Lung (tissue), 12 donors: ENCODE data around the gene TRAPPC2. TPM values are rescaled to one million over a fixed set of nuclear protein-coding genes. Genes with fewer than 3 reads are reported as not detected.
"Not testable (repeated sequence)": the region's sequence is repeated elsewhere in the genome, so short reads cannot be mapped to it uniquely, and the experiment has no call there.

Experiments
- ATAC-seq: fragments of 200-7000 bp; cut with Tn5 transposase; one replicate; pipeline ENCODE4 v1.9.1; 2020; ENCODE audit warnings: moderate number of reproducible peaks; ENCODE audit not compliant: insufficient read depth, low FRiP score
- DNase-seq, 3 donors: peaks; one replicate each; pipeline ENCODE4 v3.0.0-alpha.2; 2013 to 2017
- H3K27ac ChIP-seq, 2 donors: one replicate each; pipeline ENCODE4 v1.5.1; 2013; ENCODE audit warnings: mild to moderate bottlenecking in 2 of 2, moderate library complexity in 2 of 2, control low read depth in 1 of 2, inconsistent platforms in 1 of 2, low read depth in 1 of 2, low read length in 1 of 2
- H3K27me3 ChIP-seq, 3 donors: one replicate each; pipeline ENCODE4 v1.5.1; 2013; ENCODE audit warnings: low read length in 2 of 3; ENCODE audit not compliant: control insufficient read depth in 3 of 3, insufficient read depth in 3 of 3
- H3K36me3 ChIP-seq, 4 donors: one replicate each; pipeline ENCODE4 v1.5.1; 2013; ENCODE audit warnings: low read length in 4 of 4, mild to moderate bottlenecking in 1 of 4, moderate library complexity in 1 of 4; ENCODE audit not compliant: control insufficient read depth in 4 of 4, insufficient read depth in 4 of 4
- H3K4me1 ChIP-seq, 5 donors: one replicate each; pipeline ENCODE4 v1.5.1; 2013; ENCODE audit warnings: low read length in 5 of 5, mild to moderate bottlenecking in 2 of 5, moderate library complexity in 1 of 5; ENCODE audit not compliant: control insufficient read depth in 5 of 5, insufficient read depth in 5 of 5
- H3K4me3 ChIP-seq: one replicate; pipeline ENCODE4 v1.5.1; 2013; ENCODE audit warnings: mild to moderate bottlenecking, control low read depth, moderate library complexity
- H3K9ac ChIP-seq, 2 donors: one replicate each; pipeline ENCODE4 v1.5.1; 2013; ENCODE audit warnings: low read length in 2 of 2, control low read depth in 1 of 2; ENCODE audit not compliant: insufficient read depth in 1 of 2
- H3K9me3 ChIP-seq, 4 donors: one replicate each; pipeline ENCODE4 v1.5.1; 2013; ENCODE audit warnings: low read length in 3 of 4, mild to moderate bottlenecking in 1 of 4, moderate library complexity in 1 of 4; ENCODE audit not compliant: control insufficient read depth in 4 of 4, insufficient read depth in 3 of 4
- CTCF ChIP-seq: IDR thresholded peaks from 2 replicates; pipeline ENCODE4 v1.5.1; 2012; ENCODE audit warnings: mild to moderate bottlenecking; ENCODE audit errors: control extremely low read depth, extremely low read depth
- WGBS, 2 donors: extraction: QIAGEN DNeasy Blood & Tissue Kit; methylation state at CpG; one replicate each; pipeline ENCODE4 v1.1.7; 2013; 5-methylcytosine and 5-hydroxymethylcytosine counted together
- polyA plus RNA-seq, 2 donors: library from polyadenylated mRNA; stranded (reverse); fragments of 200-250 nt; gene quantifications; one replicate each; pipeline ENCODE4 v1.2.1, GENCODE V29; 2013
- total RNA-seq, 2 donors: library from RNA; depleted of rRNA in 1 of 2; stranded (reverse); fragments of >200 nt in 1 of 2; gene quantifications; one replicate each; pipeline ENCODE4 v1.2.1, GENCODE V29; 2014 to 2021
- donor health status: control.
- donor health status: control.
- donor health status: Bipolar disorder and iron deficiency.
- donor health status: healthy.
- donor health status: DM: yes; HTN: yes; CAD: no.

Gene TRAPPC2
- total and polyA plus RNA-seq, 4 donors, result 4.7 to 32.6 (median 10.5) TPM

- TF ChIP-seq CTCF, result no peak
- DNase-seq (no peak), ATAC-seq (no peak)
- WGBS, 2 donors, result 81 to 94% methylated on average over 5 of the region's 5 CpGs
- H3K4me1 ChIP-seq, result no peaks in the 10 kb centered on the region
- H3K27ac ChIP-seq, result no peak overlapping the region
- H3K36me3 ChIP-seq, result peaks cover 0 to 4% (median 0%) of the 10 kb centered on the region in 4 donors
- H3K27me3 ChIP-seq, result peaks cover 2 to 24% (median 9%) of the 10 kb centered on the region in 3 donors
- H3K9ac ChIP-seq, result no peak overlapping the region
- H3K4me3 ChIP-seq, result no peak overlapping the region
- H3K9me3 ChIP-seq, result peaks cover 0 to 1% (median 0%) of the 10 kb centered on the region in 4 donors
These were observed 64.2 kb downstream of the TRAPPC2 start for GRCh38 chrX:13670197-13670596.

- DNase-seq, H3K9me3 ChIP-seq, ATAC-seq, H3K36me3 ChIP-seq, H3K4me1 ChIP-seq, H3K9ac ChIP-seq, H3K4me3 ChIP-seq: not testable (repeated sequence)
- Histone ChIP-seq H3K27ac (peak overlapping the region in 1 of 2 donors; percentile 45), H3K27me3 (peaks cover 2 to 24% (median 12%) of the 10 kb centered on the region in 3 donors)
- WGBS, 2 donors, result 94 to 97% methylated on average over 8 of the region's 8 CpGs
These were observed 64.7 kb downstream of the TRAPPC2 start for GRCh38 chrX:13669755-13670154.

- Histone ChIP-seq H3K36me3 (peaks cover 0 to 4% (median 0%) of the 10 kb centered on the region in 4 donors), H3K27ac (peak overlapping the region in 1 of 2 donors; percentile 45), H3K27me3 (peaks cover 2 to 27% (median 17%) of the 10 kb centered on the region in 3 donors), H3K4me3 (no peak overlapping the region), H3K9ac (no peak overlapping the region), H3K9me3 (peaks cover 0 to 1% (median 0%) of the 10 kb centered on the region in 4 donors), H3K4me1 (peaks cover 0 to 5% (median 0%) of the 10 kb centered on the region in 5 donors)
- ATAC-seq, result peak; percentile 34
- DNase-seq, result peak; percentile 53 to 83 (median 57)
- TF ChIP-seq CTCF, result no peak
- 22 to 35% methylated on average over 9 of the region's 9 CpGs for WGBS, 2 donors
These were observed 65.1 kb downstream of the TRAPPC2 start for GRCh38 chrX:13669246-13669737.

- H3K27ac ChIP-seq, result no peak overlapping the region
These were observed 66.5 kb downstream of the TRAPPC2 start for GRCh38 chrX:13667919-13668318.

More at GRCh38 chrX:13667919-13668318, 66.5 kb downstream of the TRAPPC2 start:
- H3K9me3 ChIP-seq, result peaks cover 0 to under 1% (median 0%) of the 10 kb centered on the region in 4 donors
- H3K27me3 ChIP-seq, result peaks cover 2 to 38% (median 28%) of the 10 kb centered on the region in 3 donors
- peaks cover 0 to 5% (median 0%) of the 10 kb centered on the region in 5 donors for H3K4me1 ChIP-seq
- DNase-seq (no peak), ATAC-seq (no peak)
- TF ChIP-seq CTCF, result no peak
- H3K36me3 ChIP-seq, result peaks cover 0 to 6% (median 3%) of the 10 kb centered on the region in 4 donors
- no peak overlapping the region for H3K4me3 ChIP-seq
- no peak overlapping the region for H3K9ac ChIP-seq
